IPS DF 6.9 (cell line): Measurements from ENCODE around the gene MBOAT2.
"Not testable (repeated sequence)": the region's sequence is repeated elsewhere in the genome, so short reads cannot be mapped to it uniquely, and the experiment has no call there.

Experiments
- DNase-seq: peaks from one replicate; pipeline ENCODE4 v3.0.0-alpha.2; 2013; ENCODE audit warnings: low read depth, low spot score
- H3K27ac ChIP-seq: one replicate; pipeline ENCODE4 v1.5.1; 2013; ENCODE audit warnings: low read length, control low read depth
- H3K27me3 ChIP-seq: 2 replicates; pipeline ENCODE4 v1.6.1; 2013; ENCODE audit warnings: mild to moderate bottlenecking, low read length; ENCODE audit not compliant: control insufficient read depth, insufficient read depth
- H3K36me3 ChIP-seq: 2 replicates; pipeline ENCODE4 v1.6.1; 2013; ENCODE audit warnings: low read length; ENCODE audit not compliant: control insufficient read depth, insufficient read depth
- H3K4me1 ChIP-seq: 2 replicates; pipeline ENCODE4 v1.6.1; 2013; ENCODE audit warnings: low read length; ENCODE audit not compliant: control insufficient read depth, insufficient read depth
- H3K4me3 ChIP-seq: 2 replicates; pipeline ENCODE4 v1.5.1; 2013; ENCODE audit warnings: mild to moderate bottlenecking, low read length
- H3K9me3 ChIP-seq: 2 replicates; pipeline ENCODE4 v1.6.1; 2013; ENCODE audit warnings: low read length, inconsistent platforms; ENCODE audit not compliant: control insufficient read depth, insufficient read depth
- WGBS: extraction: QIAGEN DNeasy Blood & Tissue Kit; methylation state at CpG from one replicate; pipeline ENCODE4 v1.1.7; 2013; ENCODE audit warnings: mixed read lengths, missing lambda C conversion rate; ENCODE audit not compliant: insufficient read length, insufficient coverage; 5-methylcytosine and 5-hydroxymethylcytosine counted together

Gene MBOAT2, protein sequence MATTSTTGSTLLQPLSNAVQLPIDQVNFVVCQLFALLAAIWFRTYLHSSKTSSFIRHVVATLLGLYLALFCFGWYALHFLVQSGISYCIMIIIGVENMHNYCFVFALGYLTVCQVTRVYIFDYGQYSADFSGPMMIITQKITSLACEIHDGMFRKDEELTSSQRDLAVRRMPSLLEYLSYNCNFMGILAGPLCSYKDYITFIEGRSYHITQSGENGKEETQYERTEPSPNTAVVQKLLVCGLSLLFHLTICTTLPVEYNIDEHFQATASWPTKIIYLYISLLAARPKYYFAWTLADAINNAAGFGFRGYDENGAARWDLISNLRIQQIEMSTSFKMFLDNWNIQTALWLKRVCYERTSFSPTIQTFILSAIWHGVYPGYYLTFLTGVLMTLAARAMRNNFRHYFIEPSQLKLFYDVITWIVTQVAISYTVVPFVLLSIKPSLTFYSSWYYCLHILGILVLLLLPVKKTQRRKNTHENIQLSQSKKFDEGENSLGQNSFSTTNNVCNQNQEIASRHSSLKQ

DNA sequence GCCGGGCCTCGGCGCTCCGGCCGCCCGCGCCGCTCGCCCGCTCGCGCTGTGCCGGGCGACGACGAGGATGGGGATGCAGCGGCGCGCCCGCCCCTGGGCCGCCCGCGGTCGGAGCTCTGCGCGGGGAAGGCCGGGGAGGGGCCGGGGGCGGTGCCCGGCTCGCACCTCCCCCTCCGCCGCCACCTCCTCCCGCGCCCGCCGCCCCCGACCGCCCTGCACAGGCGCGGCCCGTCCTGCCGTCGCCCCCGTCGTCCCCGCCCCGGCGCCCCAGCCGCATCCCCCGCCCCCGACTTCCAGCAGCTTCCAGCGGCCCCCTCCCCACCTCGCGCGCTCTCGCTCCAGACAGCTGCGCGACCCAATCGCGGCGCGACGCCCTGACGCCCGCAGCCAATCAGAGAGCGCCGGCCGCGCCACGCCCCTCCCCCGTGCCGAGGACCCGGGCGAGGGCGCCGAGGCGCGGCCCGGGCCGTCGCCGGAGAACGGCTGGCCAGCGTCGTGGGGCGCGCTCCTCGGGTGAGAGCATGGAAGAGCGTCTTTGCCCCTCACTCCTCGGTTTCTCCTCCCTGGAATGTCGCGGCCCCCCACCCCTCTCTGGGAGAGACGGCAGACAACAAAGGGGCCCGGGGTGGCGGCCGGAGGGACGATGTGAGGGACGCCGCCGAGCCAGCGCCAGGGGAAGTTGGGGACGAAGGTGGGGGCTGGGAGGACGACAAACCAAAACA is at the start of gene MBOAT2:
Gene MBOAT2, minus strand, starts transcription at position 69 of the 722 bp plus-strand sequence. CDS start 70 bp downstream, outside the sequence.
- Histone ChIP-seq H3K27ac (no peak within 1 kb of the TSS), H3K36me3 (no peaks in the 10 kb centered on the region), H3K4me1 (no peaks in the 10 kb centered on the region), H3K4me3 (peak within 1 kb of the TSS; percentile 88), H3K9me3 (no peaks in the 10 kb centered on the region; the same call in 1 of the 2 replicates), H3K27me3 (no peaks in the 10 kb centered on the region)
- DNase-seq, result peak; percentile 54
- no CpG with 5 or more reads among the region's 104 CpGs for WGBS

DNA sequence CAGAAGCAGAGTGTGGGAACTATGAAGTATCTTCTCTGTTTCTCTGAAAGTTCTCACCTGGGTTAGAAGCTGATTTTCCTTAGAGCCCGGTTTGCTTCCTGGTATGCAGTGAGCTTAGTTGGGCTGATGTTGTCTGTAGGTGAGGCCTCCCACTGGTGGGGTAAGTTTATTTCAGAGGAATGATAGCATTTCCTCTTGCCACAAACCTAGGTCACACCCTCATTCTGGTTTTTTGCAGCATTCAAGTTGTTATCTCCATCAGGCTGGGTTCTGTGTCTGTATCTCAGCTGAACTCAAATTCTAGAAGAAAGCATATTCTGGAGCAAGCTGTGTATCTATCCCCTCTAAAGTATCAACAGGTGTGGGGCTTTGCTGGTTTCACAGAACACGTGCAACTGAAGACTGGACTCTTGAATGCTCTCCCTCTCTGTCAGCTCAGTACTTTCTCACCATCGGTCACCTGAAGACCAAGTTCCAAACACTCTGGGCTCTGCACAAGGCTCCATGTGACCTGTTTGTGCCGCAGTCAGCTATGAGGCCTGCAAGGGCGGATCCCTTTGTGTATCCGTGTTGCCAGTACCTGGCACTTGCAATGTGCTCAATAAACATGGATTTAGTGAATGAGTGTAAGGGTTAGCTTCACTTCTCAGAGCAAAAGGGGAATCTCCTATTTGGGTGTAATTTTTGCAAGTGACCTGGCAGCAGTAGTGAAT is 49.5 kb upstream of the MBOAT2 start:
- Histone ChIP-seq H3K27ac (no peak overlapping the region), H3K9me3 (no peaks in the 10 kb centered on the region), H3K27me3 (no peaks in the 10 kb centered on the region), H3K4me3 (no peak overlapping the region), H3K4me1 (no peaks in the 10 kb centered on the region), H3K36me3 (no peaks in the 10 kb centered on the region)
- no peak for DNase-seq
- no CpG with 5 or more reads among the region's 6 CpGs for WGBS

DNA sequence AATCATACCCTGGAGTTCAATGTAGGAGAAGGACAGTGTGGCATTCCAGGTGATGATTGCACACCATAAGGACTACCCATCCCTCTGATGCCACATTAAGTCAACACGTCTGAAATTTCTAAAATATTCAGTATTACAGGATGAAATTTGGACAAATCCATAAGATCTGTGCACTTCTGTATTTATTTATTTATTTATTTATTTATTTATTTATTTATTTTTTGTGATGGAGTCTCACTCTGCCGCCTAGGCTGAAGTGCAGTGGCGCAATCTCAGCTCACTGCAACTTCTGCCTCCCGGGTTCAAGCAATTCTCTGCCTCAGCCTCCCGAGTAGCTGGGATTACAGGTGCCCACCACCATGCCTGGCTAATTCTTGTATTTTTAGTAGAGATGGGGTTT is 48.0 kb upstream of the MBOAT2 start:
- WGBS, result no CpG with 5 or more reads among the region's 5 CpGs
- not testable (repeated sequence) for H3K27ac ChIP-seq, H3K9me3 ChIP-seq, H3K4me3 ChIP-seq, H3K4me1 ChIP-seq, H3K36me3 ChIP-seq, H3K27me3 ChIP-seq, DNase-seq

- H3K4me3 ChIP-seq, result no peak overlapping the region
- no peaks in the 10 kb centered on the region for H3K9me3 ChIP-seq
- no peaks in the 10 kb centered on the region for H3K36me3 ChIP-seq
- DNase-seq, result no peak
- no peaks in the 10 kb centered on the region for H3K27me3 ChIP-seq
- H3K4me1 ChIP-seq, result no peaks in the 10 kb centered on the region
- H3K27ac ChIP-seq, result no peak overlapping the region
- WGBS, result no CpG with 5 or more reads among the region's 10 CpGs
Observed at GRCh38 chr2:9050122-9050809, 46.8 kb upstream of the MBOAT2 start.

DNA sequence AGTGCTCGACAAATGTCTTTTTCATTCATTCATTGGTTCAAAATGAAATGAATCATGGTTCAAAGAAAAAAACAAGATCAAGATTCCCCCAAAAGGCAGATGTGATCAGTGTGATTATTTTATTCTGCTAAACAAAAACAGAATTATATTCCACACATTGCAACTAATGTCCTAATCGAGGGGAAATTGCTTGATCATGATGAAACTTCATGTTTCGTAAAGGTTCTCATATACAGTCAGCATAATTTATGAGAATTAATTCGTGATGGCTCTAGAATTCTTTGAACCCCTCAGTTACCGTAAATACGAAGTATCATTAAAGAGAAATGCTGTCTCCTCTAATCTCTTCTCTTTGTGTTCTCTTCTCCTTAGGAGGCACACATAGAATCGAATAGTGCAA is 42.1 kb upstream of the MBOAT2 start:
- no peaks in the 10 kb centered on the region for H3K36me3 ChIP-seq
- no peaks in the 10 kb centered on the region for H3K27me3 ChIP-seq
- no peak overlapping the region for H3K4me3 ChIP-seq
- H3K27ac ChIP-seq, result no peak overlapping the region
- DNase-seq, result no peak
- no peaks in the 10 kb centered on the region for H3K9me3 ChIP-seq
- WGBS, result no CpG with 5 or more reads among the region's 7 CpGs
- H3K4me1 ChIP-seq, result no peaks in the 10 kb centered on the region

GRCh38 chr2:9043491-9043890 is 40.0 kb upstream of the MBOAT2 start:
- H3K4me3 ChIP-seq, H3K9me3 ChIP-seq, H3K4me1 ChIP-seq, H3K36me3 ChIP-seq, DNase-seq, H3K27me3 ChIP-seq, H3K27ac ChIP-seq: not testable (repeated sequence)
- WGBS, result no CpG with 5 or more reads among the region's 2 CpGs

- H3K4me1 ChIP-seq, result peaks cover 4% of the 10 kb centered on the region; the same call in 1 of the 2 replicates
- no peaks in the 10 kb centered on the region for H3K36me3 ChIP-seq
- no peak overlapping the region for H3K4me3 ChIP-seq
- no peak for DNase-seq
- H3K9me3 ChIP-seq, result no peaks in the 10 kb centered on the region; the same call in 1 of the 2 replicates
- H3K27ac ChIP-seq, result no peak overlapping the region
- no CpG with 5 or more reads among the region's 1 CpG for WGBS
- no peaks in the 10 kb centered on the region for H3K27me3 ChIP-seq
Observed at GRCh38 chr2:9037166-9037565, 33.7 kb upstream of the MBOAT2 start.

DNA sequence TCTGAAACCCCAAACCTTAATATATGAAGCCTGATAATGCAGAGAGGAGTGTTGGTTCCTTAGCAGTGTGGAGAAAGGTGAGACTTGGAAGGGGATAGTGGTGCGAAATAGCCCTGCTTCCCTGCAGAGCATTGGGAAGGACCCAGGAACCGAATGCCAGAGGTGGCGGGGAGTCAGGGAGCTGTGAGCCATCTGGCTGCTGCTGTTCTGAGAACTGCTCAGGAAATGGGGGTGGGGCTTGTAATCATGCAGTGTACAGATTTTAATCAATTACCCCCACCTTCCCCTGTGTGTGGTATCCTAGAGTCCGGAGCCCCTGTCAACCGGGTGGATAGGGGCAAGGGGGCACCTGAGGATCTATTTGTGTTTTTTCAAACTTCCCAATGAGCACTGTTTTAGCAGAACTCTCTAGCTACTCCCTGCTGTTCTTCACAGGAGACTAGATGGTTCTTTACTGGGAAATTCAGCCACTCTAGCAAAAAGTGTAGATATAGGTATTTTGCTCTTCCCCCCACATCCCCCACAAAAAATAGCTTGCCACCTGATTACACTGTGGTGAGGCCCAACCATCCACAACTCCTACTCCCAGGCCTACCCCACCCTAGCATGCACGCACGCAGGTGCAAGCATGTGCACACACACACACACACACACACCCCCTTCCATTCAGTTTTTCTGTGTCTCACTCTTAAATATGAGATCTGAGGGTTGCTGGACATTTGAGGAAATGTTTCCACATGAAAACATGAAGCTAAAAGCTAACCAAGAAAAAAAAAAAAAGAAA is 30.1 kb upstream of the MBOAT2 start:
- Histone ChIP-seq H3K27me3 (no peaks in the 10 kb centered on the region), H3K4me3 (no peak overlapping the region), H3K27ac (no peak overlapping the region), H3K9me3 (no peaks in the 10 kb centered on the region; the same call in 1 of the 2 replicates), H3K4me1 (peaks cover 4% of the 10 kb centered on the region; the same call in 1 of the 2 replicates), H3K36me3 (no peaks in the 10 kb centered on the region)
- no CpG with 5 or more reads among the region's 7 CpGs for WGBS
- no peak for DNase-seq

GRCh38 chr2:9032536-9033255 is 29.2 kb upstream of the MBOAT2 start:
- WGBS, result no CpG with 5 or more reads among the region's 3 CpGs
- Histone ChIP-seq H3K27ac (no peak overlapping the region), H3K9me3 (no peaks in the 10 kb centered on the region; the same call in 1 of the 2 replicates), H3K27me3 (no peaks in the 10 kb centered on the region), H3K4me3 (no peak overlapping the region), H3K36me3 (no peaks in the 10 kb centered on the region), H3K4me1 (0 out of 2 replicates have a peak, but pooled peaks cover 4% of the 10 kb centered on the region)
- DNase-seq, result no peak
